ENCODE results near the gene ARHGAP31. TPM values are rescaled to one million over a fixed set of nuclear protein-coding genes. Genes with fewer than 3 reads are reported as not detected.

ARHGAP31 gene
- polyA plus RNA-seq, 6 donors from 2014 or later: 0.54 to 1.5 (median 0.83) TPM; not detected in 1

Other genes with a start within 250 kb of the ARHGAP31 start
- gene TEX55, start 148.2 kb upstream of the ARHGAP31 start, polyA plus RNA-seq (ENCODE audit: low read depth in 6 of 6): not detected
- gene UPK1B, start 120.8 kb upstream of the ARHGAP31 start, polyA plus RNA-seq (ENCODE audit: low read depth in 6 of 6): under 1 TPM in 1 of 6 donors, not detected in 5; 0.17 TPM
- 1 to 10 TPM; 6.8 to 9.0 (median 8.1) TPM for gene B4GALT4, start 53.5 kb upstream of the ARHGAP31 start, polyA plus RNA-seq (ENCODE audit: low read depth in 6 of 6)
- 10 to 100 TPM in 4 of 6 donors, 1 to 10 TPM in 2; 3.5 to 16.1 (median 10.7) TPM for gene TMEM39A, start 169.2 kb downstream of the ARHGAP31 start, polyA plus RNA-seq (ENCODE audit: low read depth in 6 of 6)
- 10 to 100 TPM; 12.4 to 29.1 (median 22.2) TPM for gene POGLUT1, start 174.6 kb downstream of the ARHGAP31 start, polyA plus RNA-seq (ENCODE audit: low read depth in 6 of 6)
- 10 to 100 TPM; 57.3 to 77.6 (median 64.2) TPM for gene TIMMDC1, start 204.2 kb downstream of the ARHGAP31 start, polyA plus RNA-seq (ENCODE audit: low read depth in 6 of 6)